GM21786 (cell line): ENCODE measurements around the gene SH3D21.

Source experiments
- ATAC-seq: cut with Tn5 transposase; IDR thresholded peaks from one replicate; pipeline ENCODE4 v1.9.1; 2021; ENCODE audit not compliant: unreplicated experiment

SH3D21 gene

DNA sequence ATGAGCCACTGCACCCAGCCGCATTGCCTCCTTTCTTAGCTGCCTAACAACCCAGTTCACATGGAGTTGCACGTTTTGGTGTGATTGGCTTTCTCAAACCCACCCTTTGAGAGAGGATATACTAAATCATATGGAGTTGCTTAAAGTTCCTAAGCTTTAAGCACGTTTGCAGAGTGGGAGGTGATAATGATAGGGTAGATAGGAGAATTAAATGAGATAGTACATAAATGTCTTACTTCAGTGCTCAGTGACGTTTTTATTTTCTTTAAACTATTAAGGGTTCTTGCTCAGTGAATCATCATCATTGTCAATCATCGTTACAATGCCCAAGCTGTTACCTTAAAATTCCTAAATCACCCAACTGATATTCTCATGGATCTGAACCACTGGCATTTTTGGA lies 2.9 kb upstream of the SH3D21 start:
- ATAC-seq, result no peak

DNA sequence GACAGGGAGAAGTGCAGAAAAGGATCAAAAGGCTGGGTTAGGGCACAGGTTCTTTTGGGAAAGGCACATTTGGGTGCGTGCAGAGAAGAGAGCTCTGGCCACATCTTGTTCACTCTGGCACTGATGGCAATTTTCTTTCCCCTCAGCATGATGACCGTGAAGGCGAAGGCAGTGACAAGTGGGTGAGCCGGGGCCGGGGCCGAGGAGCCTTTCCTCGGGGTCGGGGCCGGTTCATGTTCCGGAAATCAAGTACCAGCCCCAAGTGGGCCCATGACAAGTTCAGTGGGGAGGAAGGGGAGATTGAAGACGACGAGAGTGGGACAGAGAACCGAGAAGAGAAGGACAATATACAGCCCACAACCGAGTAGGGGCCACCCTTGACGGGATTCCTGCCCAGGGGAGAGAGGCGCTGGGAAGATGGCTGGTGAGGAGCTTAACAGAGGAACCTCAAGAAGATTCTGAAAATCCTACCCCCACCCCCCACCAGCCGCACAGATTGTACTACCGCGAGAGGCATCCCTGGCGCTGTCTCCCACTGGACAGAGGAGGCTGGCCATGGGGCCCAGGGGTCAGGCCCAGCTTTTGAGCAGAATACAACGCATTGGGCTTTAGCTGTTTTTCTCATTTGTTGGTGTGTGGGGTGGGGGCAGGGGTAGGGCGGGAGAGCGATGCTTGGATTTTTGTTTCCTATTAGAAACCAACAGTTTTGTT lies 2.4 kb upstream of the SH3D21 start:
- ATAC-seq, result no peak

DNA sequence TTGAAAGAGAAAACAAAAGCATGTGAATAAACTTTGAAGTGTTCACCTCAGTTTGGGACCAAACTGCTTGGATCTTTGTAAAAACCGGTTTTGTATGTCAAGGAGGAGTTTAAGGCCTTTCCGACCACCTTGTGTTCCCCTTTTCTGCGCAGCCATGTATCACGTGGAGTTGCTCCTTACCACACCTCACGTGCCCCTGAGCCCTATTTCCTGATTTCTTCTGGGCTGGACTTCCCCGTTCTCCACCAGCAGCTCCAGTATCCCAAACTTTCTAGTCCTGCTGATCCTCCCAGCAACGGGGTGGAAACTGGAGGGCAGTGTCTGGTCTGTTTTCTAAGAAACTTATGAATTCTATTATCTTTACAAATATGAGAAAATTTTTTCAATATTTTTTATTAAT lies 1.6 kb upstream of the SH3D21 start:
- no peak for ATAC-seq

DNA sequence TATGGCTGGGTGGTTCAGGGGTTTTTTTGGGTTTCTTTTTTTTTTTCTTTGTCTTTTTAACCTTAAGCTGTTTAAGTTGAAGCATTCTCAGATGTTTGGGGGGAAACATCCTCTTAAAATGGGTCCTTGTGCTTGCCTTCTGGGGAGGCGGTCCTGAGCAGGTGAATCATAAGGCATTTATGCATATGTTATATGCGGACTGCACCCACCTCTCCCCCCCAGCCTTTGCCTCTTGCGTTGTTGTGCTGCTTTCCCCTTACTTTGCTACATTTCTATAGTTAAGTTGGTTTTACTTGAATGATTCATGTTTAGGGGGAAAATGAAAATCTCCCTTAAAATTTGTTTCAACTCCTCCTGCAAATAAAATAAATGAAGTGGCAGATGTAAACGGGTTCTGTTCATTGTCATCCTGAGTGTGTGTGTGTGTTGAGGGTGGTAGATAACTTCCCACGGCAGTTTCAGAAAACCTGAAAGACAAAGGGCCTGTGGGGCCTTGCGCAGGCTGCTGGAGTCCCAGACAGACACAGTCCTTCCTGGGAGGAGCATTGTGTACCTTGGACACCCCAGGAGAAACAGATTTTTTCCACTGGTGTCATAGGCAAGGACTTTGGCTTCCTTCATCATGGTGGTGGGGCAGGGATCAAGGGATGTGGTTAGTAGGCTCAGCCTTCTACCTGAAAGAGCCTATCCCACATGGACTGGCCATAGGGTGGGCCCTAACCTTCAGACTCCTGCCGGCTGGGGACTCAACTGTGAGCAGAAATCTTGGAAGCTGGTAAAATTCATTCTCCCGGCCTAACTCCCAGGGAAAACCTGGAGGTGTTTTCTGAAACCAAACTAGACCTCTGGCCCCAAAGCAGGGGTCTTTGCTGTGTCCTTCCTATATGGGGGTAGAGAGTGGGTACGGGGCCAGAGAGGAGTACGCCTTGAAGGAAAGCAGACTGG lies 926 bp upstream of the SH3D21 start:
- no peak for ATAC-seq

DNA sequence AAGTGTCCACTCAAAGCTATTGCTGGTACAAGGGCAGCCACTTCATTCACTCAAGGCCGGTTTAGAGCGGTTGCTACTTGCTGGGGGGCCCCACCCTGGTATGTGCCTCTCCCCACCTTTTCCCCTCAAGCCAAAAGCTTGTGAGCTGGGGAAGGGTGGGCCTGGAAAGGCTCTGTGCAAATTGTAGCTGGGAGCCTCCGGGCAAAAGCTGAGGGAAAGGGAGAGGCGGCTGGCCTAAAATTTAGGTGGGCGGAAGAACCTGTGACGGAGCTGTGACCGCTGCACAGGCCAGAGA lies 306 bp upstream of the SH3D21 start:
- no peak for ATAC-seq

DNA sequence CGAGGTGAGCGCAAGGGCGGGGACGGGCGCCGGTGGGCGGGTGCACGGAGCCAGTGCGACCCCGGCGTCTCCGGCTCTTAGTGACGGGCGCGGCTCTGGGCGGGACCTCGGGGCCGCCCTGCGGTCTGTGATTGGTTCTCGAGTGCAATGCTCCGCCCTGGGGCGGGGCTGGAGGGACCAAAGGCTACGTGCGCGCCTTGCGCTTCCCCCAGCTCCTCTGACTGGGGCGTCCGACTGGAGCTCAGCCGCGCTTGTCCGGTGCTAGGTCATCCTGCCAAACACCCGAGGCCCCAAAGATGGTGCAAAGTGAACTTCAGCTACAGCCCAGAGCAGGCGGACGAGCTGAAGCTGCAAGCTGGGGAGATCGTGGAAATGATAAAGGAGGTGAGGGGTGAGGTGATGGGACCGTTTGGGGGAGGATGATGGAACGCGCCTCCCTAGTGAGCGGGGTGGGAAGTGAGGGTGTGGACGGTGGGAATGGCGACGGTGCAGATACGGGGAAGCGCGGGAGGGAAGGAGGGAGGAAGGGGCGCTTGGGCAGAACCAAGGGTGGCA lies 811 bp downstream of the SH3D21 start:
- ATAC-seq, result peak; percentile 98

DNA sequence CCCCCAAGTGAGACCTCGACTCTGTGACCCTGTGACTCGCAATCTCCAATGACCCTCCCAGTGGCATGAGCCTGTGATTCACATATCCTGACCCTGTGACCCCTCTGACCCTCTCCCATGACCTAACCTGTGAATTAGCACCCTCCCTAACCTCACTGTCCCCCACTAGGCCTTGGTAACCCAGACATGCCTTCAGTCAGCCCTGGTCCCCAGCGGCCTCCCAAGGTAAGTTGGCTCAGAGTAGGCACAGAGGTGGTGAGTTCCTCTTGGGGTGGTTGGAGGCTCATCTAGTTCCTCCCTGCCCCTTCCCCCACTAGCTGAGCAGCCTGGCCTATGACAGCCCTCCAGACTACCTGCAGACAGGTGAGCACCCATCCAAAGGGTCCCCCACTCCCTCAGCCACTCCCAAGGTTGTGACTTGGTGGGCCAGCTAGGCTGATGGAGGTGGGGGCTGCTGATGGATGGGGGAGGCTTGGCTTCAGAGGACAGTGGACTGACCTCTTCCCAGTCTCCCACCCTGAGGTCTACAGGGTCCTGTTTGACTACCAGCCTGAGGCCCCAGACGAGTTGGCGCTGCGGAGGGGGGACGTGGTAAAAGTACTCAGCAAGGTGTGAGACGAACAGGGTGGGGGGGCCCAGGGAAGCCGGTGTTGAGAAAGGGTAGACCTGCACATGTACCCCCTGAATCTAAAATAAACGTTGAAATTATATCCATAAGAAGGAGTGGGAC lies 1.6 kb downstream of the SH3D21 start:
- ATAC-seq, result no peak

DNA sequence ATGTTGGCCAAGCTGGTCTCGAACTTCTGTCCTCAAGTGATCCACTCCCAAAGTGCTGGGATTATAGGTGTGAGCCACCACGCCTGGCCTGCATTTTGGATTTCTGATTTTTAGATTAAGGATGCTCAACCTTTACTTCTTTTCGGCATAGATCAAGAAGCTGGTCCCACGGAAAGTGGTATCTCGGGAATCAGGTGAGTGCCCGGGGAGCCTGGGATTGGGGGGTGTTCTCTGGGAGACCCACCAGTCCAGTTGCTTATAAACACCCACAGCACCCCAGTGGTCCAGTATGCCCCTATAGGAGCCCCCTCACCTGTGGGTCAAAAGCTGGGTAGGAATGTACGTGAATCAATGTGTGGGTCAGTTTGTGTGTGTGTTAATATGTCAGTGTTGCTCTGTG lies 3.2 kb downstream of the SH3D21 start:
- no peak for ATAC-seq

DNA sequence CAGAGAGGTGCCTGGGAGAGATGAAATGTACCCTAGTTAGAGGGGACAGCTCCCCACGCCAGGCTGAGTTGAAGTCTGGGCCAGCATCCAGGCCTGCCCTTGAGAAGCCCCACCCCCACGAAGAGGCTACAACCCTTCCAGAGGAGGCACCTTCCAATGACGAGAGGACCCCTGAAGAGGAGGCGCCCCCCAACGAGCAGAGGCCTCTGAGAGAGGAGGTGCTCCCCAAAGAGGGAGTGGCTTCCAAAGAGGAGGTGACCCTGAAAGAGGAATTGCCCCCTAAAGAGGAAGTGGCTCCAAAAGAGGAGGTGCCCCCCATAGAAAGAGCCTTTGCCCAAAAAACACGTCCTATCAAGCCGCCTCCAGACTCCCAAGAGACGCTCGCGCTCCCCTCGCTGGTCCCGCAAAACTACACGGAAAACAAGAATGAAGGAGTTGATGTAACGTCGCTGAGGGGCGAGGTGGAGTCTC lies 14.2 kb downstream of the SH3D21 start:
- no peak for ATAC-seq

DNA sequence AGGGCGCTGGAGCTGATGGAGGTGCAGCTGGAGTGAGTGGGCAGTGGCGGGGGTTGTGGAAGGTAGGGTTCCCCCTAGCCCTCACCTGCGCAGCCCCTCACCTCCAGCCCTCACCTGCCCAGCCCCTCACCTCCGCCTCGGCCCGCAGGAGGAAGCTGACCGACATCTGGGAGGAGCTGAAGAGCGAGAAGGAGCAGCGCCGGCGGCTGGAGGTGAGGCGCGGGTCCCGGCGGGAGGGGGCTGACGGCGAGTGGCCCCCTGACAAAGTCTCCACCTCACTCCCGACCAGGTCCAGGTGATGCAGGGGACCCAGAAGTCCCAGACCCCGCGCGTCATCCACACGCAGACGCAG lies 14.6 kb downstream of the SH3D21 start:
- ATAC-seq, result no peak

DNA sequence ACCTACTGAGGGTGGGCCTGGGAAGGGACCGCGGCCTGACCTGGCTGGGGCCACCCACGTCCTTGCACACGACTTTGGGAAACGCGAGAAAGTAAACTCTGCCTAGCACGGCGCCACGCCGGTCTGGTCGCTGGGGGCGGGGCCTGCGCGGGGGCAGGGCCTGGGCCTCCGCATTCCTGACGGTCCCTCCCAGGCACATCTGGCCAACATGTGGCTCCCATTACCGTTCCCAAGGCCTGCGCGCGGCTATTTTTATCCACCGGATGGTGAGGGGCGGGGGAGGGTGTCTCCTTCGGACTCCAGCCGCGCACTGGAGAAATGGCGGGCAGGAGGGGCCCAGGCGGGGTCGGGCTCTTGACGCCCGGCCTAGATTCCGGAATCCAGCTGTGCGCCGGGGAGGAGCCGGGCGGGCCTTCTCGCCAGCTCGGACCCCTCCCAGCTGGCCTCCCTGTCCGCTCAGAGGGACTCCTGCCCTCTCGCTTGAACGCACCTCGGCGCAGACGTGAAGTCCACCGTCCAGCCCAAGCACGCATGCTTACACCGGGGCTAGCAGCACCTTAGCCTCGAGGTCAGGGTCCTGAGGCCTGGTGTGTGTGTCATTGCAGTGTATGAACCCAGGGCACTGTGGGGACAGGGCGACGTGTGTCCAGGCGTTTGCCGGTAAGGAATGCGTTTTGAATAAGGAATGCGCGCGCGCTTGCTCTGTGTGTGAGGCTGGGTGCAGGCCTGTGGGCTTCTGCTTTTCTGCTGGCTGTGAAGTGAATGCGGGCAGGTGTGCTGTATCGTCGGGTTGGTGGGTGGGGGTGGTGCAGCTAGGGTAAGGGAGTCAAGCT lies 15.2 kb downstream of the SH3D21 start:
- ATAC-seq, result no peak

DNA sequence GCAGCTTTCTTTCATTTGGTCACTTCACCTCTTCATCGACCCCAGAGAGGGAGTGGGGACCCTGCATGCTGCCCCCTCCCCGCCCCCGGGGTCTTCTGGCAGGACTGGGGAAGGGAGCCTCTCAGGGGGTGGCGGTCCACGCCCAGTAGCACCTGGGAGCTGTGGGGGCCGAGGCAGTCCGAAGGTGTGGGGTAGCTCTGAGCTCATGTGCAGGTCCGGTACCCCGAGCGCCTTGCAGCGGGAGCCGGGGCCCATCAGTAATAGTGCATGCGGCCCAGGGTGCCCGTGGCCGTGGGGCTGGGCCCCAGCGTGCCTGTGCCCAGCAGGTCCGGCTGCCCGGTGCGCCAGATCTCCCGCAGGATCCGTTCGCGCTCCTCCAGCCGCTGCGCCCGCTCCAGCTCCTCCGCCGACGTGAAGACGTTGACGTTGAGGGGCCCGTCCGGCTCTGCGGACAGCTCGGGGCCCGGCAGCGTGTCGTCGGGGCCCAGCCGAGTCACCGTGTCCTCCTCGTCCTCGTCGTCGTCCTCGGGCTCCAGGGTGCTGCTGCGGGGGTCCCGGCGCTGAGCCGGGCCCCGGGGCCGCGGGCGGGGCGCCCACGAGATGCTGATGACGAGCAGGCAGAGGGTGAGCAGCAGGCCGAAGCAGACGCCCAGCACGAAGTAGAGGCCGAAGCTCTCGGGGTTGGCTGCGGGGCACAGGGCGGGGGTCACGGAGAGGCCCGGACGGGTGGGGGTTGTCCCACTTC lies 16.0 kb downstream of the SH3D21 start:
- ATAC-seq, result no peak

DNA sequence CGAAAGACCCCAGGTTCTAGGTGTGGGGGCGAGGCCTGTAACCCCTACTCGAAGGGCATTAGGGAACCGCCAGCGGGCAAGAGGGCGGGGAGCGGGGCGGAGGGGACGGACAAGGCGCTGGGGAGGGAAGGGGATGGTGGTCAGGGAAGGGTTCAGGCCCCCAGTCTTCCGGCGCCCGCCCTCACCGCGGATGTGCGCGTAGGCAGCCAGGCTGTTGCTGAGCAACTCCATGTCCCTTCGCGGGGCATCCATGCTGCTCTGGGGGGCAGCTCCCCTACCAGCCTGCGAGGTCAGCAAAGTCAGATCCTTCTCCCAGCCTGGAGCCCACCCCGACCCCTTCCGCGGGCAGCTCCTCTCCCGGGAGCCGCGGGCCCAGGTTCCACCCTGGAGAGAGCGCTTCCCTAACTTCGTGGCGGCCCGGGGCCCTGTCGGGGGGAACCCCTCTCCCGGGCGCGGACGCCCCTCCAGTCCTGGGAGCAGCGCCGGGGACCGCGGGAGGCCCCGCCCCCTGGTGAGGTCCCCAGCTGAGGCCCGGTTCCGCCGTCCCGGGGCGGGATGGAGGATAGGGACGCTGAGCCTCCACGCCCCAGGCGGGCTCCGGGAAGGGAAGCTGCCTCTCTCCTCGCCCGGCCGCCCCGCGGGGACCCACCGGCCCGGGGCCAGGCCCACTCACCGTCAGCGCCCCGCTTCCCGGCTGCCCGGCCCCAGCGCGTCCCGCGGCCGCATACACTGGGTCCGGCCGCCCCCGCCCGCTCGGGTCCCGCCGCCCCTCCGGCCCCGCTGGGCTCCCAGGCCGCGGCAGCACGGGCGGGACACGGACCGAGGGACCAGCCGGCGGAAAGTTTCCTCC lies 16.8 kb downstream of the SH3D21 start:
- ATAC-seq, result no peak

DNA sequence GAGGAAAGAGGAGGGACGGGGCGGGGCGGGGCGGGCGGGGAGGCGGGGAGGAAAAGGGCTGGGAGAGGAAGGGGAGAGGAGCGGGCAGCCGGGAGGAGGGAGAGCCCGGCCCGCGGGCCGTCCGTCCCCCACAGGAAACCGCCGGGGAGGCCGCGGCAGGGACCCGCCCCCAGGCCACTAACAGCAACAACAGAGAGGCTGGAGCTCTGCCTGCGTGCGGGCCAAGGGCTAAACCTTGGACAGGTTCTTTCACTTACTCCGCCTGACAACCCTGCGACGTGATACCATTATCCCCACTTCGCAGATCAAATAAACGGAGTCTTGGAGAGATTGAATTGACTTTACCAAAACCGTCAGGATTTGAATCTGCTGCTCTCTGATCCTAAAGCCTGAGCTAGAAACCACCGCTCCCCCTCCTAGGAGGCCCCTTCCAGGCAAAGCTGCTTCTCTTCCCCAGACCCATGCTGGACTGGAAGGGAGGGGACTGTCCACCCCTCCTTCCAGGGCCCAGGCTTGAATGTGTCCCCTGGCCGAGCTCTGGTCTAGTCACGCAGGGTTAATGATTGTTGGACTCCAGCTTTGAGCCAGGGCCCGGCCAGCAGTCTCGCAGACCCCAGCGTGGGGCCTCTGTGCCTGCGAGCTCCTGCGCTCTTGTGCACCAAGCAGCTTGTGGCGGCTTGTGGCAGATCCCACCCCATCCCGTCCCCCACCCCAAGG lies 17.6 kb downstream of the SH3D21 start, which contains the start of gene EVA1B:
Gene EVA1B (minus strand): TSS at position 10 of the 717 bp plus-strand sequence. CDS start 608 bp downstream, outside the sequence.
- no peak for ATAC-seq

DNA sequence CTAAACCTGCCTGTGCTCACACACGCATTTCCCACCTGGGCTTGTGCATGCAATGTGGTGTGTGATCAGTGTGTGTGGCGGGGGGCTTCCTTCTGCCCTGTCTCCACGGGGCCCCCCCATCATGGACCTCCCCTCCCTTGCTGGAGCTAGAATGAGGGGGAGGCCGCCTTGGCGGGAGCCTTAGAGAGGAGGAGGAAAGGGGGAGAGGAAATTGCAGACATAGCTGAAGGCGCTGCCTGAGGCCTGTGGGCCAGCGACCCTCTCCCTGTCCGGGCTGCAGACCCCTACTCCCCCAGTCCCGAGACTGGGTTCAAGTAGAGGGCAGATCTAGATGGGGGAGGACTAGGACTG lies 18.2 kb downstream of the SH3D21 start:
- no peak for ATAC-seq

DNA sequence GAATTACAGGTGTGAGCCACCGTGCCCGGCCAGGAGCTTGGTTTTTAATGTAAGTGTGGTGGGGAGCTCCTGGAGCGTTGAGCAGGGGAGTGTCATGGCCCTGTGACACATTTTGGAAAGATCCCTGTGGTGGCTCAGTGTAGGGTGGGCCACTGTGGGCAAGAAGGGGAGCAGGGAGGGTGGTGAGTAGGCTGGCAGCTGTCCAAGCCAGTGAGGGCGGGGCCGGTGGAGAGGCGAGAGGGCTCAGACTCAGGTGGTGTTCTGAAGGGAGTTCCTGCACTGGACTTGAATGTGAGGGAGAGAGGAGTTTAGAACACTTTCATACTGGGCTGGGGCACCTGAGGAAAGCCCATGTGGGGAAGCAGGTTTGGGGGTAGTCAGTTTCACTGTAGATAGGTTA lies 20.3 kb downstream of the SH3D21 start:
- no peak for ATAC-seq

DNA sequence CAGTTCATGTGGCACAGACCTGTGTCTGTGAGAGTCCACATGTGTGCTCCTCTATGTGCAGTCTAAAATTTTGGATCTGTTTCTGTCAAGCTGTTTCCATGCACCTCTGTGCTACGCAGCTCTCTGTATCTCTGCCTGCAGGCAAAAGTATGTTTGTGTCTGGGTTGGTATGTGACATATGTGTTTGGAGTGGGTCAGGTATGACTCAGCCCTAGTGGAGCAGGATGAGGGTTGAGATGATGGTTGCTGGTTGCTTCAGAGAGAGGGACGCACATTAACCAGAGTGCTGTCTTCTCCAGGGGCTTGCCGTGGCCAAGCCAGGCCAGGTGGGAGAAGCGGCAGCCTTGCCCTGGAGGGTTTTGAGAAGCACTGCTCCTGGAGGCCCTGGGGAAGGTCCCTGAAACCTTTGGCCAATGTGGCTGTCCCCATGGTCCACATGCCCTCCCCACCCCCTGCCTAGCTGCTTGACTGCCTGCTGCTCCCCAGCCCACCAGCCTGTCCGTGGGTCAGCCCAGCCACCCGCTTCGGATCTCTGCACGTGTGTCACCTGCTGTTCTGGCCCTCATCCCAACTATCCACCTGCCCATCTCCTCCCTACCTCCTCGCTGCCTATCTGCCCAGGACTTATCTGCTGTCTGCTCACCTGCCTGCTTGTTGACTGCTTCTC lies 21.4 kb downstream of the SH3D21 start:
- ATAC-seq, result no peak

DNA sequence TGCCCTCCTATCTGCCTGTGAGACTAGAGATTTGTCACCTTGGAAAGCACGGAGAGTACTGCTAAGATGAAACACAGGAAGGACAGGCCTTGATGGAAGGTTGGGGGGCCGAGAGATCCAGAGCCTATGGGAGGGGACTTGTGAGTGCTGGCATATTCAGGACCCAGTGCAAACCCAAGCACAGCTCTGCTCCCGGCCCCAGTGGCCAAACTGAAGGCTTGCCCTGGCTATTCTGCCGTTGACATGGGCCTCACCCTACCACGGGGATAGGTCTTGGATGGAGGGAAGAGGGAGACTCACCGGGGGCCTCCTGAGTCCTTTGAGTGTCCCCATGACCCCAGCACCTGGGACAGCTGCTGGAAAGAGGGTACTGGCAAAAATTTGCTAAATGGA lies 21.9 kb downstream of the SH3D21 start:
- ATAC-seq, result no peak
